HG03097 (cell line): ENCODE data around the gene EFCAB9.
A peak's percentile ranks its signal among the peaks of the same experiment; 100 is the strongest.

ENCODE experiments used
- ATAC-seq: cut with Tn5 transposase; IDR thresholded peaks from one replicate; pipeline ENCODE4 v1.9.1; 2021; ENCODE audit not compliant: unreplicated experiment, low FRiP score

The EFCAB9 gene

GRCh38 chr5:172164769-172165212, 29.2 kb upstream of the EFCAB9 start:
- no peak for ATAC-seq

GRCh38 chr5:172165465-172165864, 28.5 kb upstream of the EFCAB9 start:
- ATAC-seq: no peak

GRCh38 chr5:172166030-172166826, 27.7 kb upstream of the EFCAB9 start:
- no peak for ATAC-seq

- no peak for ATAC-seq
Observed at GRCh38 chr5:172167895-172168294, 26.1 kb upstream of the EFCAB9 start.

GRCh38 chr5:172168311-172168710, 25.7 kb upstream of the EFCAB9 start:
- ATAC-seq: no peak

GRCh38 chr5:172169216-172169615, 24.8 kb upstream of the EFCAB9 start:
- no peak for ATAC-seq

- no peak for ATAC-seq
Observed at GRCh38 chr5:172170251-172170701, 23.7 kb upstream of the EFCAB9 start.

- no peak for ATAC-seq
Observed at GRCh38 chr5:172171118-172171517, 22.9 kb upstream of the EFCAB9 start.

- ATAC-seq: no peak
Observed at GRCh38 chr5:172172912-172173563, 20.9 kb upstream of the EFCAB9 start.

GRCh38 chr5:172173564-172174153, 20.3 kb upstream of the EFCAB9 start:
- ATAC-seq: no peak

GRCh38 chr5:172175263-172175719, 18.7 kb upstream of the EFCAB9 start:
- ATAC-seq: peak; percentile 38

- ATAC-seq: no peak
Observed at GRCh38 chr5:172177176-172177575, 16.8 kb upstream of the EFCAB9 start.

GRCh38 chr5:172178301-172178987, 15.5 kb upstream of the EFCAB9 start:
- ATAC-seq: peak; percentile 2

GRCh38 chr5:172178991-172179989, 14.7 kb upstream of the EFCAB9 start:
- peak; percentile 33 for ATAC-seq

GRCh38 chr5:172180936-172181335, 13.0 kb upstream of the EFCAB9 start:
- ATAC-seq: no peak

- ATAC-seq: no peak
Observed at GRCh38 chr5:172182291-172182690, 11.7 kb upstream of the EFCAB9 start.

- ATAC-seq: no peak
Observed at GRCh38 chr5:172183881-172184280, 10.1 kb upstream of the EFCAB9 start.

- ATAC-seq: no peak
Observed at GRCh38 chr5:172185096-172185461, 8.9 kb upstream of the EFCAB9 start.

GRCh38 chr5:172186114-172186695, 7.8 kb upstream of the EFCAB9 start:
- no peak for ATAC-seq
